PC-3 (cell line): Measurements from ENCODE around the gene TACC2. TPM values are rescaled to one million over a fixed set of nuclear protein-coding genes. Genes with fewer than 3 reads are reported as not detected.

Experiments used
- ATAC-seq: fragments of 200-7000 bp; cut with Tn5 transposase; 2 replicates; pipeline ENCODE4 v1.9.1; 2020; ENCODE audit warnings: mild to moderate bottlenecking, moderate library complexity
- BruUV-seq: library from RNA; stranded (reverse); fragments of 400-500 nt; replicated peaks from 2 replicates; lab custom pipeline; 2021; lab: Mats Ljungman, UMichigan
- CTCF ChIA-PET: fragments of 300-600 bp; sonication (Branson Sonifier 250); formaldehyde crosslinking; loops from one replicate; lab custom pipeline; 2022; ENCODE audit warnings: antibody characterized with exemption; lab: Charles Lee
- POLR2A ChIA-PET: fragments of 300-600 bp; sonication (Branson Sonifier 250); formaldehyde crosslinking; loops from one replicate; lab custom pipeline; 2022; ENCODE audit warnings: antibody characterized with exemption; ENCODE audit not compliant: unreplicated experiment; lab: Charles Lee
- DNase-seq: peaks from one replicate; pipeline ENCODE4 v3.0.0-alpha.2; 2015
- H2AFZ ChIP-seq: fragments of 300-600 bp; sonication (generic); 2 replicates; pipeline ENCODE4 v1.6.0; 2016; ENCODE audit warnings: antibody characterized with exemption, low read length
- H3F3A ChIP-seq: fragments of 300-600 bp; sonication (generic); one replicate; pipeline ENCODE4 v1.6.0; 2017; ENCODE audit warnings: antibody characterized with exemption, low read length, control low read depth, mild to moderate bottlenecking; ENCODE audit not compliant: unreplicated experiment
- H3K27ac ChIP-seq: fragments of 300-600 bp; sonication (generic); 2 replicates; pipeline ENCODE4 v1.5.1; 2016; ENCODE audit warnings: mild to moderate bottlenecking, low read length
- H3K27me3 ChIP-seq: fragments of 300-600 bp; sonication (generic); 2 replicates; pipeline ENCODE4 v1.6.1; 2016; ENCODE audit warnings: low read length, mixed read lengths
- H3K36me3 ChIP-seq: fragments of 300-600 bp; sonication (generic); 2 replicates; pipeline ENCODE4 v1.6.1; 2016; ENCODE audit warnings: low read depth, mixed run types, low read length, mixed read lengths
- H3K4me1 ChIP-seq: fragments of 300-600 bp; sonication (generic); 2 replicates; pipeline ENCODE4 v1.5.1; 2016; ENCODE audit warnings: low read length; ENCODE audit not compliant: insufficient read depth
- H3K4me2 ChIP-seq: fragments of 300-600 bp; sonication (generic); 2 replicates; pipeline ENCODE4 v1.6.0; 2016; ENCODE audit warnings: low read length
- H3K4me3 ChIP-seq: fragments of 300-600 bp; sonication (generic); 2 replicates; pipeline ENCODE4 v1.5.1; 2016; ENCODE audit warnings: mild to moderate bottlenecking, low read length, mixed read lengths
- H3K79me2 ChIP-seq: fragments of 300-600 bp; sonication (generic); 2 replicates; pipeline ENCODE4 v1.6.1; 2017; ENCODE audit warnings: low read length, mixed read lengths
- H3K9ac ChIP-seq: fragments of 300-600 bp; sonication (generic); 2 replicates; pipeline ENCODE4 v1.6.0; 2016; ENCODE audit warnings: mild to moderate bottlenecking, low read length
- H3K9me2 ChIP-seq: fragments of 300-600 bp; sonication (generic); replicated peaks from 2 replicates; pipeline ENCODE4 v1.6.1; 2016; ENCODE audit warnings: mixed run types, low read length, mixed read lengths
- H3K9me3 ChIP-seq: fragments of 300-600 bp; sonication (generic); 2 replicates; pipeline ENCODE4 v1.6.1; 2016; ENCODE audit warnings: low read length, mixed read lengths
- H4K20me1 ChIP-seq: fragments of 300-600 bp; sonication (generic); 2 replicates; pipeline ENCODE4 v1.6.1; 2016; ENCODE audit warnings: low read length, mixed read lengths
- CTCF ChIP-seq: fragments of 300-600 bp; sonication (generic); conservative IDR thresholded peaks from 2 replicates; pipeline ENCODE4 v1.5.1; 2017; ENCODE audit warnings: antibody characterized with exemption, low read depth, mild to moderate bottlenecking, low read length
- EZH2 ChIP-seq: fragments of 300-600 bp; sonication (generic); IDR thresholded peaks from one replicate; pipeline ENCODE4 v1.6.1; 2017; ENCODE audit warnings: antibody characterized with exemption, mild to moderate bottlenecking, low read length; ENCODE audit not compliant: unreplicated experiment
- EZH2phosphoT487 ChIP-seq: fragments of 300-600 bp; sonication (generic); IDR thresholded peaks from 2 replicates; pipeline ENCODE4 v1.6.1; 2018; ENCODE audit warnings: mild to moderate bottlenecking, antibody characterized with exemption, low read length, borderline replicate concordance
- intact Hi-C: fragments of 100-400 bp; cut with micrococcal nuclease; formaldehyde crosslinking; loops from 2 replicates; pipeline ENCODE4 v1.9.0; 2023
- total RNA-seq: library from RNA; depleted of rRNA; stranded (reverse); fragments of >200 nt; gene quantifications from 2 replicates; pipeline ENCODE4 v1.2.3, GENCODE V29; 2014

The TACC2 gene
- total RNA-seq, 1 experiment from 2014 or later: 31.7 TPM

- Histone ChIP-seq H3K27me3 (no peaks in the 10 kb centered on the region), H3K9ac (no peak overlapping the region), H3K36me3 (no peaks in the 10 kb centered on the region), H4K20me1 (no peaks in the 10 kb centered on the region), H3K27ac (no peak overlapping the region), H3K79me2 (no peaks in the 10 kb centered on the region), H3K4me1 (no peaks in the 10 kb centered on the region), H3K9me2 (no peaks in the 10 kb centered on the region), H3K4me2 (no peak overlapping the region), H3K9me3 (peaks cover 8% of the 10 kb centered on the region; the same call in 1 of the 2 replicates), H3F3A (no peaks in the 10 kb centered on the region), H2AFZ (no peak overlapping the region), H3K4me3 (no peak overlapping the region)
- intact Hi-C loops: no loop called here
- TF ChIP-seq EZH2phosphoT487 (no peak), EZH2 (no peak)
- DNase-seq (no peak), ATAC-seq (no peak)
- ChIA-PET CTCF (no interaction called here), POLR2A (no interaction called here)
- BruUV-seq: no TSS peak
These were observed 7.6 kb upstream of the TACC2 start for GRCh38 chr10:121981346-121981745.

GRCh38 chr10:121983852-121984251 is 5.1 kb upstream of the TACC2 start:
- ChIA-PET CTCF (no interaction called here), POLR2A (no interaction called here)
- H3K9ac ChIP-seq: no peak overlapping the region
- no peaks in the 10 kb centered on the region for H3K79me2 ChIP-seq
- ATAC-seq (no peak), DNase-seq (no peak)
- no peaks in the 10 kb centered on the region for H3K9me2 ChIP-seq
- no TSS peak for BruUV-seq
- H3K27me3 ChIP-seq: no peaks in the 10 kb centered on the region
- peaks cover 8% of the 10 kb centered on the region; the same call in 1 of the 2 replicates for H3K9me3 ChIP-seq
- H3K4me3 ChIP-seq: no peak overlapping the region
- H3K36me3 ChIP-seq: no peaks in the 10 kb centered on the region
- no peaks in the 10 kb centered on the region for H3F3A ChIP-seq
- H4K20me1 ChIP-seq: no peaks in the 10 kb centered on the region
- no peak overlapping the region for H2AFZ ChIP-seq
- H3K27ac ChIP-seq: no peak overlapping the region
- peaks cover 5% of the 10 kb centered on the region for H3K4me1 ChIP-seq
- no peak overlapping the region for H3K4me2 ChIP-seq
- no peak for TF ChIP-seq CTCF
- no peak for TF ChIP-seq EZH2
- no peak for TF ChIP-seq EZH2phosphoT487
- intact Hi-C loops: no loop called here

- Histone ChIP-seq H3K9ac (no peak overlapping the region), H3K9me3 (peaks cover 8% of the 10 kb centered on the region; the same call in 1 of the 2 replicates), H2AFZ (no peak overlapping the region), H3K4me3 (no peak overlapping the region), H3K27me3 (no peaks in the 10 kb centered on the region), H3K27ac (no peak overlapping the region), H3K4me2 (no peak overlapping the region), H4K20me1 (no peaks in the 10 kb centered on the region), H3K9me2 (no peaks in the 10 kb centered on the region), H3K36me3 (no peaks in the 10 kb centered on the region), H3K79me2 (no peaks in the 10 kb centered on the region), H3F3A (no peaks in the 10 kb centered on the region), H3K4me1 (peaks cover 5% of the 10 kb centered on the region)
- intact Hi-C loops: no loop called here
- ChIA-PET CTCF (no interaction called here), POLR2A (no interaction called here)
- DNase-seq (no peak), ATAC-seq (no peak)
- no TSS peak for BruUV-seq
- TF ChIP-seq CTCF (no peak), EZH2 (no peak), EZH2phosphoT487 (no peak)
These were observed 4.5 kb upstream of the TACC2 start for GRCh38 chr10:121984463-121984862.
